Kidney capillary endothelial cell (primary cell): ENCODE data around the gene TENM4.

Experiments
- DNase-seq: peaks from one replicate; pipeline ENCODE4 v3.0.0-alpha.2; 2018; ENCODE audit warnings: low spot score

Gene TENM4

DNA sequence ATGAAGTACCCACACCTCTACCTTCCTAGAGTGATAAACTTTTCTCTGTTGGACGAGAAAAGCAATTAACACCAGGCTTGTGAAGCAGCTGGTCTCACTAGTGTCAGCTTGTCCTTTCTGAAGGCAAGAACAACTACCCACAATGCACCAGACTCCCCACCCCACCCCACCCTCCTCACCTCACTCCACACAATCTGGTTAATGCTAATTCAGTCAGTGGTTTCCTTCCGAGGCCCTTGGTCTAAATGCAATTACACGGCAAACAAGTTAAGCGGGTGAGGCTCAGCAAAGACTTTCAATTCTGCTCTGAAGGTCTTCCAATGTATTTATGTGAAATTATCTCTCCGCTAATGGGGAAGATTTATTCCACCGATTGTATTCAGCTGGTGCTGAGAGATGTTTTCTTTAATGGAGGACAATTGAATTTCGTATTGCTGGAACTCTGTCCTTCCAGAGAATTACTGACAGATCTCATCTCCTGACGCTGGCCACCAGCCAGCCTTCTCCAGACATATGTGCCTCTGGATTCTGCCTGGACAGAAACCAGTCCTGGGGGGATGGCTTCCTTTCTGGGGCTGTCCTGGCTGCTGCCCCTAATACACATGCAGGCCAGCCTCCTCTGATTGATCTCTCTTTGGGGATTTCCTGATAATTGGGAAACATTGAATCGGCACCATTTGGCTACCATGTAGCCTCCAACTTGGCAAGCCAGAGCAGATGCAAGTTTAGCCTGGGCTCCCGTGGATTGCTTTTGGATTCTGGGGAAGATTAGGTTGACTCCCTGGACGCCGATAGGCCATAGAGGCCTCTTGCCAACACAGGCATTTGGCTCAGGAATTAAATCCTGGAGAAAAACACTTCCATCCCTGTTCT is 700.4 kb downstream of the TENM4 start:
- DNase-seq: no peak

GRCh38 chr11:78737891-78738290 is 702.9 kb downstream of the TENM4 start:
- DNase-seq: no peak

DNA sequence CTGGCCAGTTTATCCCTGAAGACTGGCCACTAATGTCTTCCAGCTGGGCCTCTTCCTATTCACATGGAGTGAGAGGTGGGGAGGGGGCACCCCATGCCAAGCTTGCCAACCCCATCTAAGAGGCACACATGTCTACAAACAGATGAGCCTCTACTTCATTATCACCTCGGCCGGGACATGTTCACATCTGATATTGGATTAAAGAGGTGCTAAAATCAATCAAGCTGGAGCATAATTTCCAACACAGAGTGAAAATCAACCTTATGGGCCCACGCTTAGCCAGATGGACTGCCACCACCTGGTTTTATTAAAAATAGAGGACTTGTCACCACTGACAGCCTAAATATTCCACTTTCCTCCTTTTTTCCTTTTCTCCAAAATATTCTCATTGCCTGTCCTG is 703.5 kb downstream of the TENM4 start:
- no peak for DNase-seq

- no peak for DNase-seq
Measured at GRCh38 chr11:78735711-78736110, 705.1 kb downstream of the TENM4 start.

GRCh38 chr11:78733031-78733430 is 707.8 kb downstream of the TENM4 start:
- no peak for DNase-seq

DNA sequence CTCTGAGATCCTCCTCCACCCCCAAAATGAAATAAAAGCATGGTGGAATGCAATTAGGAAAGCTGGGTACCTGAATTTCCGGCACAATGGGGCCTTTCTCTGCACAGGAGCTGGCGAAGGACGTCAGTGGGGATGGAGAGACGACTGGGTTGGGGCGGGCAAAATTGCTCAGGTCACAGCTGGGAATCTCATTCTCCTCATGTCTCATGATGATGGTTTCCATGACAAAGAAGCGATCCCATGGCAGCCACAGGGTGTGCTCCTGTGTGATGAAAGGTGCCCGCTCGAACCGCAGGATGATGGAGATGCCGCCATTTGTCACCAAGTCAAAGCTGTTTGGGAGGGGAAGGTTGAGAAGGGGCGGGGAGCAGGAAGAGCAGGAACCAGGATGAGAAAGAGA is 708.6 kb downstream of the TENM4 start:
- no peak for DNase-seq

DNA sequence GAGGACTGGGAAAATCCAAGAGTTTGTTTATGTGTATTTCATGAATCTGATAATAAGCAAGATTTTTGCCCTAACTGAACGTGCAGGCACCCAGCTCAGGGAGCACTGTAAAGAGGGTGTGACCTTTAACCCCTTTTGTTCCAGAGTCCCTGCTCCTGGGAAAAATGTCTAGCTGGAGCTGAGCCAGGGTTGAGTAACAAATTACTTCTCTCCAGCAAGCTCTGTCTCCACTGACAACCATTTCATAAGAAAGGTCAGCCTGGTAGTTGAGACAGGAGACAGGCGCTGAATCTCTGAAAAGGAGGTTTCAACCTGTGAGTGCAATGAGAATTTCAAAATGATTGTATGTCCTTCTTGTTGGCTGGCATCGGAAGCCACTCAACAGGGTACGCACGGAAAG is 709.8 kb downstream of the TENM4 start:
- DNase-seq: no peak

- DNase-seq: no peak
Measured at GRCh38 chr11:78730267-78730824, 710.5 kb downstream of the TENM4 start.

GRCh38 chr11:78727816-78728215 is 713.0 kb downstream of the TENM4 start:
- no peak for DNase-seq

- no peak for DNase-seq
Measured at GRCh38 chr11:78725200-78725599, 715.6 kb downstream of the TENM4 start.

DNA sequence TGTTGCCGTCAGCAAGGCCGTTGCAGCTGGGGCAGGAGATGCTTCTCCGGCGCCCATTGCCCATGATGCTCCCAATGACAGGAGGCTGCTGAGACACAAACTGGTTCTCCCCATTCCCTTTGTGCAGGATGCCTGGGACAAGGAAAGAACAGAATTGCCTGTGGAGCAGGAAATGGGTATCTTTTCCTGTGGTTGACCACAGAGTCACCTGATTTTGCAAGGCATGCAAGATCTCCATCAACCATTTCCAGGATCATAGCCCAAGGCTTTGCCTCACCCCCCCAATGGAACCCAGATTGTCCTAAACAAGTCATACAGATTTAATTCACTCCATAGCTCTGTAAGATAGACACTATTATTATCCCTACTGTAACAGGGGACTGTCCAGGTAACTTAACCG is 718.0 kb downstream of the TENM4 start:
- no peak for DNase-seq

DNA sequence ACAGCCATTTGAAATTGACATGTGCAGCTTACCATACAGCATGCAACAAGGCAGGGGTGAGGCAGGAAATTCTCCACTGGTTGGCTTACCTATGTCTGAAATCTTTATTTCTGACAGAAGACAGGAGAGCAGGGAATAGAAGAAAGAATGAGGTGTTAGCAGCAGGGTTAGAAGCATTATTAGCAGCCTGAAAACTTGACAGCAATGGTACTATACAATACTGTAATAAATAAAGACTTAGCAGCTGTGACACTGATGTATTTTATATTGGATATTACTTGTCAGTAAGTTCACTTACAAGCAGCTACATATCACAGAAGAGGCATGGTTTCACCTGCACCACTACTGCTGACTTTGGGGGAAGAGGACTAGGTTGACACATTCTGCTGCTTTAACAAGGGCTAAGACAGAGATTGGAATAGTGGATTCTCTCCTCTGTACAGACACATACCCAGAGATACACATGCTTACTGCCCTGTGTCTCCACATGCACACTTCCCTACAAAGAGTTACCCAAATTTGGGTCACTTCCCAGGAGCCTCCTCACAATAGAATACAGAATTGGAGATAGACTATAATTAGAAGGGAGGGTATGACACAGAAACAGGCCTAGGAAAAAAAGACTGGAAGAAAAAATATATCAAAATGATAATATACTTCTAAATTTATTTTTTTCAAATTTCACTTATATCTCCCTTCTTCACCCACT is 720.4 kb downstream of the TENM4 start:
- DNase-seq: no peak

DNA sequence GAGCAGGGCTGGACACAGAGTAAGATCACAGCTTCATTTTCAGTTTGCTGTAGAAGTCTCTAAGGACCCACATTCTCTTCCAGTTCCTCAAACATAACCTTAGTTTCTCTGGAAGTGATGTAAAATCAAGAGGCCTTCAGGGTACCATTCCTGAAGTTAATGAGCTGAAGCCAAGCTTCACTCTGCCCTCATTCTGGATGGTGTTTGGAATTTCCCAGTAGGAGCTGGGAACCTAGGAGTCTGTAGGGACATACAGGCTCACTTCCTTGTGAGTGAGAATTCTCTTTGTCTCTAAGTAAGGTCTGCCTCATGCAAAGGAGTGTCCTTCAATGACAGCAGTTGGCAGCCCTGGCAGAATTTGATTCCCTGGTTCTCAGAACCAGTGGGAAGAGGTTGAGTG is 723.8 kb downstream of the TENM4 start:
- no peak for DNase-seq

DNA sequence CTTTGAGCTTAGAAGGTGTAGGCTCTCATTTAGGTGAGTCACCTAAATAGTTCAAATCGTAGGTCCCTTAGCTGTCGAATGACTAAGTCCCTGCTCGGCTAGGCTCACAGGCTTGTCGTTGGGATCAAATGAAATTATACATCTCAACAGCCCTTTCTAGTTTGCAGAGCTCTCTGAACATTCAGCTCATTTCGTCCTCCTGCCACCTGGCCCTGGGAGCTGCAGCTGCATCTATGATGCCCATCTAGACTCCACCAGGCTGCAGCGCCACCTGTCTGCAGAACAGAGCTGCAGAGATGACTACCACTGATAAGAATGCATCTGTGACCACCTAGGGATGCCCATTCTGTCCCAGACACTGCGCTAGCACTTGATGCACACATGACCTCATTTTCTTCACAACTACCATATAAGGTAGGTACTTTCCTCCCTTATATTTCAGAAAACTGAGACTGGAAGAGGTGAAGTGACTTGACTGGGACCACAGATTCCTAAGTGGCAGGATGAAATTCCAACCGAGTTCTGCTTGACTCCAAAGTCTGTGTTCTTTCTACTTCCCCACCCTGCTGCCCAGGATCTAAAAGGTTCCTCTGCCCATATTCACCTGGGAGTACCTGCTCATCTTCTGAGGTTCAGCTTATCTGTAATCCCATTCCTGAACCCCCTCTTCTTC is 725.1 kb downstream of the TENM4 start:
- DNase-seq: peak; percentile 11

GRCh38 chr11:78714539-78714938 is 726.3 kb downstream of the TENM4 start:
- no peak for DNase-seq

DNA sequence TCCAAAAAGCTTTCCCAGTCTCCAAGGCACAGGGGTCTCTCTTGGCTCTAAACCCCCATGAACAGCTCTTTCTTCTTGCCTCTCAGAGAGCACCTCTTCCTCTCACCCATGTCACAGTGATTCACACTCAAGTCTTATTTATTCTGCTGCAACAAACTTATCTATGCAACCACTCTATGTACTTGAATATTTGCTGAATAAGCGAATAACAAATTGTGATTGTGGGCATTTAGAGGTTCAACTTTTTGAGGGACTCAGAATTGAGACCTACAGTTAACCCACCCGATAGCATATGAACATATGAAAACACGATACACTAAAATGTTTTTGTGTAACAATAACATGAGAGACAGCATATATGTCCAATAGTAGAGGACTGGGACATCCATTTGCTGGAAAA is 729.1 kb downstream of the TENM4 start:
- no peak for DNase-seq

DNA sequence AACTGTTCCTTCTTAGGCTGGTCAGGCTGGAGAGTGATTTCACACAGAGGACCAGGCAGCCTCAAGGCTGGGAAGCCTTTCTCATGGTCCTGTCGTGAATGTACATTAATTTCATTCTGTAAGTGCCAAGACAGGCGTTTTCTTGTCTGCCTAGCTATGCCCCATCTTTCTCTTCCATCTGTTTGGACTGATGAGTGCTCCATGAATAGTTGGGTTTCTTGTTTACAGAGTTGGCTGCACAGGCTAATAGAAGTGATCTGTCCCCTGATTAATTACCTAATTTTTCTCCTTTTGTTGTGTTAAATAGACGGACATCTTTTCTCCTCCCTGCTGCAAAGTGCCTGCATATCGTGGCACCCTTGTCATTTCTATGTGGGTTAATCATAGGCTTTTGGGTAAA is 730.4 kb downstream of the TENM4 start:
- DNase-seq: no peak

DNA sequence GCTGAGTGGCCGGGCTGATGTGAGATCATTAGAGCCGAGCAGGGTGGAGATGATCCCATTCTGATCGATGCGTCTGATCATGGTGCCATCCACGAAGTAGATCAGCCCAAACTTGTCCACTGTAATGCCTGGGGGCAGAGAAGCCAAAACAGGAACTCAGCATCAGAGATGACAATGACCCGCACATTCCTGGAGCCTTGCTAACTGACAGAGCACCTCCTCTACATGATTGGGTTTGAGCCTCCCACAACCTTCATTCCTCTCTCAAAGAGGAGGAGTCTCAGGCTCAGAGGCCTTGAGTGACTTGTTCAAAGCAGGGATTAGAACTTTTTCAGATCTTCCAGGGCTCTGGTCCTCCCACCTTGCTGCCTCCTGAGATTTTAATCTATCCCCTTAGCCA is 732.4 kb downstream of the TENM4 start:
- DNase-seq: no peak

DNA sequence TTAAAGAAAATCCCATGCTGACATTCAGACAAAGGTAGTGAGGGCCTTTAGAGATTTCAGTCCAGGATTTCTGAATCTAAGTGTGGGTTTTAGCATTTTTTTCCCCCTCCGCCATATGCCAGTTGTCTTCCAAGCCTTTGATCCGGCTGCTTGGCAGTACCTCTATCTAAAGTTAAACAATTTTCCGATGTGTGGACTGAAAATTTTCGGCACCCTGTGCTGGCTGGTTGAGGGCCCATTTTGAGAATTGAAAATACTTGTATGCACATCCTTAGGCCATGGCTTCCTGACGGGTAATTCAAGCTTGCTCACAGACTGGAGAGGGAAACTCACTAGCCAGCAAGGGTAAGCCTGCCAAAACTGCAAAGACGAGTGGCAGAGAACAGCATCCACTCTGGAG is 734.3 kb downstream of the TENM4 start:
- DNase-seq: no peak

DNA sequence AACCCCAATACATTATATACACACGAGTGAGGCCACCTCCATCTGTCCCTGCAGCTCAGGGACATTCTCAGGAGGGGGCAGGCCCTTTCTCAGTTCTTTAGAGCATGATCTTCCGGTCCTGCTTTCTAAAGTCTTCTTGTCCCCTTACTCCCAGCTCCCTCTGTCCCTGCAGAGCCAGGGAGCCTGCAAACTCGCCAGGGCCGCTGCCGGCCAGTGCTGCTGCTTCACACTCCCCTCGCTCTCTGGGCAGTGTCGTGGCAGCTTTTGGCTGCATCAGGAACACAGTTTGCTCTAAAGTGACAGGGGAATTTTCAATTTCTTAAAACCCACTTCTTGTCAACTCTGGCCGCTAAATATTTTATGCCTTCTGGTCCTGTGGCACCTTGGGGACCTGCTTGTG is 736.0 kb downstream of the TENM4 start:
- no peak for DNase-seq

GRCh38 chr11:78699609-78700135 is 741.2 kb downstream of the TENM4 start:
- no peak for DNase-seq

GRCh38 chr11:78698612-78699011 is 742.2 kb downstream of the TENM4 start:
- no peak for DNase-seq
